Stimulated activated naive CD8-positive, alpha-beta T cell treated with anti-CD3 and anti-CD28 coated beads, Interleukin-15, amount 100 ng/mL, for 72 hours (primary cell): Measurements from ENCODE around the gene FCHSD1.

Experiments
- ATAC-seq: fragments of 150-1000 bp; cut with Tn5 transposase; 2 replicates; pipeline ENCODE4 v1.10.0; 2021; ENCODE audit warnings: mild to moderate bottlenecking, moderate library complexity
- DNase-seq, 2 donors: peaks; one replicate each; pipeline ENCODE4 v3.0.0; 2021 to 2022
- H3K27ac Mint-ChIP-seq, 2 donors: one replicate each; pipeline ENCODE4 v1.8.0; 2022; ENCODE audit warnings: mild to moderate bottlenecking in 2 of 2, mixed read lengths in 2 of 2, moderate library complexity in 2 of 2
- H3K27me3 Mint-ChIP-seq: one replicate; pipeline ENCODE4 v1.8.0; 2022; ENCODE audit warnings: mixed read lengths
- H3K4me1 Mint-ChIP-seq: one replicate; pipeline ENCODE4 v1.8.0; 2022; ENCODE audit warnings: mild to moderate bottlenecking, mixed read lengths
- H3K4me3 Mint-ChIP-seq, 2 donors: one replicate each; pipeline ENCODE4 v1.8.0; 2022; ENCODE audit warnings: mild to moderate bottlenecking in 2 of 2, mixed read lengths in 2 of 2, moderate library complexity in 1 of 2
- H3K9me3 Mint-ChIP-seq, 2 donors: one replicate each; pipeline ENCODE4 v1.8.0; 2022; ENCODE audit warnings: mixed read lengths in 2 of 2

The FCHSD1 gene

DNA sequence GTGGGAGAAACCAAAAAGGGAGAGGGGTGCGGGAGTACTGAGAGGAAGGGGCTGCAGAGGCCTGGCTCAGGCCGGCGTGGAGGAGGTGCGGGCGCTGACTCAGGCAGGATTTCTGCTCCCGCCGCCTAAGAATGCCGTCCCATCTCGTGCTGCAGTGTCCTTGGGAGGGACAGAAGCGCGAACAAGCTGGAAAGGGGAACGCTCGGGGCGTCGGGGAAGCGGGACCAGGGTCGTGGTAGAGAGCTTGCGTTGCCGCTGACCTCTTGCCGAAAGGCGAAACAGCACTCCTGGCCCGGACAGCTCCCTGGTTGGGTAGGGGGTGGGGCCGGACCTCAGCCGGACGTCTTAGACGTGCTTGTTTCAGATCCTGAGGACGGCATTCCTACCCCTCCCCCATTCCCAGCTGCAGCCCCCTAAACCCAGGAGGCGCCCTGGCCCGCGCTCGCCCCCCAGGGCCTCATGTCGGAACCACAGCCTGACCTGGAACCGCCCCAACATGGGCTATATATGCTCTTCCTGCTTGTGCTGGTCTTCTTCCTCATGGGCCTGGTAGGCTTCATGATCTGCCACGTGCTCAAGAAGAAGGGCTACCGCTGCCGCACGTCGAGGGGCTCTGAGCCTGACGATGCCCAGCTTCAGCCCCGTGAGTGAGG is 13.3 kb downstream of the FCHSD1 start:
- Mint-ChIP-seq H3K4me1 (peaks cover 64% of the 10 kb centered on the region), H3K9me3 (no peaks in the 10 kb centered on the region), H3K27me3 (no peaks in the 10 kb centered on the region), H3K27ac (peak overlapping the region; percentile 93 to 95), H3K4me3 (peak overlapping the region; percentile 97 to 100)
- peak; percentile 62 for ATAC-seq
- DNase-seq, result peak; percentile 63 to 67

GRCh38 chr5:141637123-141637766 is 14.0 kb downstream of the FCHSD1 start:
- Mint-ChIP-seq H3K9me3 (no peaks in the 10 kb centered on the region), H3K4me3 (peak overlapping the region; percentile 97 to 100), H3K4me1 (peaks cover 58% of the 10 kb centered on the region), H3K27me3 (no peaks in the 10 kb centered on the region), H3K27ac (peak overlapping the region; percentile 93 to 95)
- DNase-seq (peak; percentile 60 to 61), ATAC-seq (peak; percentile 70)

- H3K9me3 Mint-ChIP-seq, result no peaks in the 10 kb centered on the region
- H3K27ac Mint-ChIP-seq, result peak within 1 kb of the TSS; percentile 93 to 95
- no peaks in the 10 kb centered on the region for H3K27me3 Mint-ChIP-seq
- peak within 1 kb of the TSS; percentile 97 to 100 for H3K4me3 Mint-ChIP-seq
- DNase-seq, result peak; percentile 94 to 95
- ATAC-seq, result peak; percentile 87
- peaks cover 51% of the 10 kb centered on the region for H3K4me1 Mint-ChIP-seq
Measured at GRCh38 chr5:141636413-141637122, 14.7 kb downstream of the FCHSD1 start, which contains the start of the genes HDAC3 and RELL2. Gene HDAC3 (minus strand): TSS chr5:141636849. CDS start chr5:141636790, 59 bp downstream. Gene RELL2 (plus strand): TSS chr5:141636997. CDS start chr5:141638226, 1,229 bp downstream.

DNA sequence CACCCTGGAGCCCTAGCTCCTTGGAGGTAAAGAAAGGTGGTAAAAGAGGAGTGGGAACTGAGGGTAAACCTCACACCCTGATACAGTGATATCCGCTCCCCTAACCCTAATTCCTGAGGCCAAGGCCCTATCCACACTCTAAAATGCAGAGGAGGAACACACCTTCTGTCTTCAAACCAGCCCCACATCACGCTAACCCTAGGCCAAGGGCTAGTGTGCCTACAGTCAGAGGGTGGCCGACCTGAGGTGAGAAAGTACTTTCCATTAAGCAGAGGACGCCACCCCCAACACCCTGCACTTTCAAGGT is 15.2 kb downstream of the FCHSD1 start:
- Mint-ChIP-seq H3K27me3 (no peaks in the 10 kb centered on the region), H3K4me1 (peaks cover 46% of the 10 kb centered on the region), H3K27ac (peak overlapping the region; percentile 78 to 92), H3K4me3 (peak overlapping the region; percentile 97 to 100), H3K9me3 (no peaks in the 10 kb centered on the region)
- ATAC-seq (no peak), DNase-seq (no peak)

GRCh38 chr5:141635646-141636045 is 15.6 kb downstream of the FCHSD1 start:
- Mint-ChIP-seq H3K27ac (peak overlapping the region in 1 of 2 donors; percentile 78), H3K4me1 (peaks cover 42% of the 10 kb centered on the region), H3K27me3 (no peaks in the 10 kb centered on the region), H3K9me3 (no peaks in the 10 kb centered on the region), H3K4me3 (peak overlapping the region; percentile 97 to 100)
- DNase-seq (no peak), ATAC-seq (no peak)

DNA sequence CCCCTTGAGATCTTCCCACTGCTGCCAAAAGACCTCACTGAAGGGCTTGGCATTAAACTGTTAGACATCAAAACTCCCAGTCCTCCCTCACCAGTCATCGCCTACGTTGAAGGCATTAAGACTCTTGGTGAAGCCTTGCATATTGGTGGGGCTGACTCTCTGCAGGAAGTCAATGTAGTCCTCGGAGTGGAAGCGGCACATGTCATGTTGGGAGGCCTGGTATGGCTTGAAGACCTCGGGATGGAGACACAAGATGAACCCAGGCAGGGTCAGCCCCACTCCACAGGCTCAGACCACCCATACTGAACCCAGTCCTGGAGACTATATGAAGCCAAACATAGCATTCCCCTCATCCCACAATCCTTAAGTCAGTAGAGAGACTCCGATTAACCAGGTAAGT is 16.5 kb downstream of the FCHSD1 start:
- H3K27ac Mint-ChIP-seq, result no peak overlapping the region
- no peaks in the 10 kb centered on the region for H3K9me3 Mint-ChIP-seq
- DNase-seq (no peak), ATAC-seq (no peak)
- H3K4me1 Mint-ChIP-seq, result peaks cover 38% of the 10 kb centered on the region
- no peaks in the 10 kb centered on the region for H3K27me3 Mint-ChIP-seq
- H3K4me3 Mint-ChIP-seq, result peak overlapping the region; percentile 97 to 100

DNA sequence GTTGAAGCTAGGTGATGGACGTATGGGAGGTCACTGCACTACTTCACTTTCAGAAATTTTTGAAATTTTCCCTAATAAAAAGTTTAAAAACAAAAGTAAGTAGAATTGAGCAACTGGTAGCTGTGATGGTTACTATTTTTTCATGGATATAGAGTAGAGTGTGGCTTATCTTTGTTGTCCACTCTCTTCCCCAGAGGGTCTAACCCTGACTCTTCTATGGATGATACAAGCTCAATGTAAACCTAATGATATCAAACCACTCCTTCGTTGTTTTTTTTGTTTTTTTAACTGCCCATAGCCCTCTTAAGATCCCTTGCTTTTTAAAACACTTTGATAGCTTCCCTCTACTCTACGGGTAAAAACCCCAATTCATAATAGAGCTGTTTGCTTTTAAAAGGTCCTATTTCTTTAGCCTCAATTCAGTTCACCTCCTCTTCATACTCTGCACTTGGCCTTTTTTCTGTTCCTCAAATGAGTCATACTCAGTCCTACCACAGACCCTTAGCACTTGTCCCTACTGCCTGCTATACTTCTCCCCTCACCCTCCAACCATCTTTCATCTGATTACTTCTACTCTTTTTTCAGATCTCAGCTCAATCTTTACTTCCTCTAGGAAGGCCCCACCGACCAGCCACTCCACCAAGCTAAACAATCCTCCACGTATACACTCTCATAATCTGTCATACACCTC is 17.2 kb downstream of the FCHSD1 start:
- peaks cover 36% of the 10 kb centered on the region for H3K4me1 Mint-ChIP-seq
- H3K27ac Mint-ChIP-seq, result no peak overlapping the region
- H3K4me3 Mint-ChIP-seq, result peak overlapping the region; percentile 1 to 50
- no peaks in the 10 kb centered on the region for H3K9me3 Mint-ChIP-seq
- DNase-seq (no peak), ATAC-seq (no peak)
- no peaks in the 10 kb centered on the region for H3K27me3 Mint-ChIP-seq

DNA sequence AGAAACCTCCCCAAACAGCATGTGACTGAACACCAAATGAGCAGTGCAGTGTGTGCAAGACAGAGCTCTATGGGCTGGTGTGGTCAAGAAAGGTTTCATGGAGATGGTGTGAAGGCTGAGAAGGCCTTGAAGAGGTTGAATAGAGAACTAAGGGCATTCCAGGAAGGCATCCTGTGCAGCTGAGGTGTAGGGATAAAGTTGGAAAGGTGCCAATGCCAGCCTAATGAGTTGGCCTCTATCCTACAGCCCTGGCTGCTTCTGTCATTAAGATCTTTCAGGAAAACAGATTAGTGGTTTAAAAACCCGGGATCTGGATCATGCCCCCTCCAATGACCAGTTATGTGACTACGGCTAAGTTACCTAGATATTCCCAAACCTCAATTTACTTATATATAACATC is 18.6 kb downstream of the FCHSD1 start:
- Mint-ChIP-seq H3K4me3 (no peak overlapping the region), H3K9me3 (no peaks in the 10 kb centered on the region), H3K4me1 (peaks cover 30% of the 10 kb centered on the region), H3K27ac (no peak overlapping the region), H3K27me3 (no peaks in the 10 kb centered on the region)
- ATAC-seq, result no peak
- DNase-seq, result no peak

DNA sequence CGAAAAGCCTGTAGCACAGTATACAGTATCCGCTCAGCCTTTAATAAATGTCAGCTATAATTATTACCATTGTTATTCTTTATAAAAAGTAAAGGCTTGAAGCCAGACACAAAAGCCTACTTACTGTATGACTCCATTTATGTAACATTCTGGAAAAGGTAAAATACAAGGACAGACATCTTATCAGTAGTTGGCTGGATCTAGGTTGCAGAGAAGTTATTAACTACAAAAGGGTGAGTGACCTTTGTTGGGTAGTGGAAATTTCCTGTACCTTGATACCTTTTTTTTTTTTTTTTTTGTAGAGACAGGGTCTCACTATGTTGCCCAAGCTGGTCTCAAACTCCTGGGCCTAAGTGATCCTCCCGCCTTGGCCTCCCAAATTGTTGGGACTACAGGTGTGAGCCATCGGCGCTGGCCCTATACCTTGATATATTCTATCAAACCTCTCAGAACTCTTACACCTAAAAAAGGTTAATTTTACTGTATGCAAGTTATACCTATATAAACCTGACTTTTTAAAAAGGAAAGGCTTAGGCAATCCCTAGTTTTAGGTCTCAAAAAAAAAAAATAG is 20.6 kb downstream of the FCHSD1 start:
- DNase-seq, result no peak
- no peaks in the 10 kb centered on the region for H3K9me3 Mint-ChIP-seq
- H3K4me3 Mint-ChIP-seq, result no peak overlapping the region
- H3K27ac Mint-ChIP-seq, result no peak overlapping the region
- H3K27me3 Mint-ChIP-seq, result no peaks in the 10 kb centered on the region
- ATAC-seq, result no peak
- peaks cover 25% of the 10 kb centered on the region for H3K4me1 Mint-ChIP-seq

GRCh38 chr5:141628175-141628788 is 22.9 kb downstream of the FCHSD1 start:
- Mint-ChIP-seq H3K9me3 (no peaks in the 10 kb centered on the region), H3K27ac (no peak overlapping the region), H3K27me3 (no peaks in the 10 kb centered on the region), H3K4me3 (no peak overlapping the region), H3K4me1 (peaks cover 14% of the 10 kb centered on the region)
- ATAC-seq (no peak), DNase-seq (no peak)

DNA sequence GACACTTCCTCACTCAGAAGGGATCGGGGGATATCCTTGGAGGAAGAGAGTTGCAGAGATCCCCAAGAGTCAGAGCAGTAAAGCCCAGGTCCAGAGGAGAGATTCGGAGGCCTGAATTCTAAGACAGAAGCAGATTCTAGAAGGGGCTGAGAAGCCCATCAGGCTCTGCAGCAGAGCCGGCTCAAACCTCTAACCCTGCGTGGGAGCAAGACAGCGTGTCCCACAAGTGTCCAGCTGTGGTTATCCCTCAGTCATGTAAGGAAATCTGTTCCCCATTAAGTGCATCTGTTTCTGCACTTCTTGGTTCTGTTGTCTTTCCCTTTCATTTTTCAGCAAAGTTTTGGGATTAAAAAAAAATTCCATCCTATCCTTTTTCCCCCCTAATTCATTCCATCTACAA is 27.6 kb downstream of the FCHSD1 start:
- no peaks in the 10 kb centered on the region for H3K9me3 Mint-ChIP-seq

DNA sequence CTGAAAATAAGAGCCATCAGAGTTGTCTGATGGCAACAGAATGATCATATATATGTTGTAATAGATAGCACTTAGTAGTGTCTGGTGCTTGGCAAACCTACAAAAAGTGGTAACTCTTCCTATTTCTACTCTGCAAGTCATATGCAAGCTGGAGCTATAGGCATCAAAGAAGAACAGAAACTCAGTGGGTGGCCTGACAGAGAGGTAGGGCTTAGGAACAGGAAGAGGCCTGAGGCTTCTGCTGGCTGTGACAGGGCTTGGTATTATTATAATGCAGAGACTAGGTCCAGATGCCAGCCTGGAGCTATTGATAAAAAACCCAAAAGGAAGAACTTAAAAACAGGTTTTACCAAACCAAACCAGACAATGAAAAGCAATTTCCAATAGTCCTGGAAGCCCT is 28.0 kb downstream of the FCHSD1 start:
- peak; percentile 21 to 34 for DNase-seq
- H3K4me1 Mint-ChIP-seq, result peaks cover 46% of the 10 kb centered on the region
- H3K27me3 Mint-ChIP-seq, result no peaks in the 10 kb centered on the region
- H3K4me3 Mint-ChIP-seq, result peak overlapping the region; percentile 39 to 40
- H3K9me3 Mint-ChIP-seq, result no peaks in the 10 kb centered on the region
- H3K27ac Mint-ChIP-seq, result peak overlapping the region; percentile 84 to 88
- ATAC-seq, result peak; percentile 55

More for the DNA sequence above, 27.6 kb downstream of the FCHSD1 start:
- Mint-ChIP-seq H3K27me3 (no peaks in the 10 kb centered on the region), H3K27ac (peak overlapping the region; percentile 84 to 88), H3K4me3 (peak overlapping the region in 1 of 2 donors; percentile 39), H3K4me1 (peaks cover 46% of the 10 kb centered on the region)
- ATAC-seq (no peak), DNase-seq (no peak)

DNA sequence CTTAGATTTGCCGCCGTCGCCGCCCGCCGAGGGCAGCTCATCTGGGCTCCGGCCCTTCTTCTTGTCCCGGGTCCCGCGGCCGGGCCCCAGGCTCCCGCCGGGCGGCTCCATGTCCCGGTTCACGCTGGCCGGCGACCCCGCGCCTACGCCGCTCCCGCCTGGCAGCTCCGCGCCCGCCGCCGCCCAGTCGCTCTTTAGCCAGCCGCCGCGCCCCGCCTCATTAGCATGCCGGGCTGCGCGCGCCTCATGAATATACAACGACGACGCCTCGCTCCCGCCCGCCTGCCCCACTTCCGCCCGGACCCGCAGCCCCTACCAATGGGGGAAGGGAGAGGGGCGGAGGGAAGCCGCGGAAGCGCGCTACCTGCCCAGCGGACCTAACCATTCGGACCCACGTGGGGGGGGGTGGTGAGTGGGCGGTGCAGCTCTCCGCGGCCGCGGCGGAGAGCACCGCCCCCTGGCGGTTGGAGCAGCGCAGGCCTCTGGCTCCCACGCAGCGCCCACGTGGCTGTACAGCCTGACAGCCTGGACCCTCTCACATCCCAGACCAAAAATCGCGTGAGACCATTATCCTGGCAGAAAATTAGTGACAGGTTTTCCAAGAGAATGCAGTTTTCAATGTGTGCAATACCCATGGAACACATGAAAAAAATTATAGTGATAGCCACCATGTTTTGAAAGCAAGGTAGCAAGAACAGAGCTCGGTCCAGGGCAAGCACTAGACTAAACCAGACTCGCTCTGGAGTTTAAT is 32.2 kb downstream of the FCHSD1 start, which contains the start of gene DIAPH1:
TSS of gene DIAPH1 (minus strand) at position 197 of the 751 bp plus-strand sequence. CDS start at position 111, 86 bp downstream.
- Mint-ChIP-seq H3K9me3 (no peaks in the 10 kb centered on the region), H3K27ac (peak within 1 kb of the TSS; percentile 88 to 99), H3K4me3 (peak within 1 kb of the TSS; percentile 86 to 99), H3K27me3 (no peaks in the 10 kb centered on the region), H3K4me1 (peaks cover 75% of the 10 kb centered on the region)
- peak; percentile 97 to 98 for DNase-seq
- peak; percentile 92 for ATAC-seq
